GM12878 (cell line): Measurements from ENCODE around the gene CD3G.

ENCODE experiments used
- ATF2 ChIP-seq: IDR thresholded peaks from 2 replicates; pipeline ENCODE4 v1.6.1; 2012; ENCODE audit warnings: low read length, inconsistent platforms
- CBX3 ChIP-seq: fragments of 200-600 bp; sonication (generic); IDR thresholded peaks from 2 replicates; pipeline ENCODE4 v1.6.1; 2016; ENCODE audit warnings: low read depth, borderline replicate concordance
- CBX5 ChIP-seq: sonication (generic); IDR thresholded peaks from 2 replicates; pipeline ENCODE4 v1.6.1; 2016; ENCODE audit warnings: low read depth, moderate library complexity, mild to moderate bottlenecking, inconsistent platforms
- E2F4 ChIP-seq: IDR thresholded peaks from 2 replicates; pipeline ENCODE4 v1.6.1; 2012; ENCODE audit warnings: low read depth, low read length, improper control_type of control experiment
- EP300 ChIP-seq, 2 experiments: fragments of 150-350 bp in 1 of 2; IDR thresholded peaks; 2 replicates each; pipeline ENCODE4 v1.6.1; 2011 to 2012; ENCODE audit warnings: low read depth in 2 of 2, low read length in 2 of 2, borderline replicate concordance in 1 of 2, improper control_type of control experiment in 1 of 2, inconsistent platforms in 1 of 2; ENCODE audit not compliant: control insufficient read depth in 1 of 2
- JUND ChIP-seq: IDR thresholded peaks from 2 replicates; pipeline ENCODE4 v1.6.1; 2012; ENCODE audit warnings: low read depth, mild to moderate bottlenecking, low read length, improper control_type of control experiment, moderate library complexity
- MEF2B ChIP-seq: fragments of 450-650 bp; IDR thresholded peaks from 2 replicates; pipeline ENCODE4 v1.6.1; 2018; ENCODE audit warnings: mild to moderate bottlenecking, moderate library complexity; ENCODE audit not compliant: partially characterized antibody, poor library complexity, severe bottlenecking
- NR2F1 ChIP-seq: fragments of 450-650 bp; conservative IDR thresholded peaks from 2 replicates; pipeline ENCODE4 v1.6.1; 2017; ENCODE audit warnings: mild to moderate bottlenecking
- SIN3A ChIP-seq: IDR thresholded peaks from 2 replicates; pipeline ENCODE4 v1.6.1; 2012; ENCODE audit warnings: low read depth, low read length, improper control_type of control experiment
- SMC3 ChIP-seq: IDR thresholded peaks from 2 replicates; pipeline ENCODE4 v1.6.1; 2011; ENCODE audit warnings: low read length, improper control_type of control experiment, borderline replicate concordance
- ZBED1 ChIP-seq: IDR thresholded peaks from 2 replicates; pipeline ENCODE4 v1.6.1; 2016; ENCODE audit warnings: borderline replicate concordance
- TF ChIP-seq, protein P1 (sequence below), 3 experiments: IDR thresholded peaks in 2 of 3; conservative IDR thresholded peaks in 1 of 3; 2 replicates each; pipeline ENCODE4 v1.5.1; 2011; ENCODE audit warnings: low read depth in 3 of 3, low read length in 3 of 3, mild to moderate bottlenecking in 3 of 3, control low read depth in 2 of 3, moderate library complexity in 2 of 3, inconsistent platforms in 1 of 3, mixed read lengths in 1 of 3; ENCODE audit not compliant: control insufficient read depth in 2 of 3, insufficient read depth in 1 of 3; ENCODE audit errors: extremely low read depth in 1 of 3
- TF ChIP-seq, protein P2 (sequence below): IDR thresholded peaks from 2 replicates; pipeline ENCODE4 v1.6.1; 2011; ENCODE audit warnings: low read depth, mild to moderate bottlenecking, low read length, moderate library complexity, borderline replicate concordance; ENCODE audit errors: extremely low read depth

GRCh38 chr11:118301600-118302195, 42.4 kb upstream of the CD3G start:
- TF ChIP-seq, protein P1, sequence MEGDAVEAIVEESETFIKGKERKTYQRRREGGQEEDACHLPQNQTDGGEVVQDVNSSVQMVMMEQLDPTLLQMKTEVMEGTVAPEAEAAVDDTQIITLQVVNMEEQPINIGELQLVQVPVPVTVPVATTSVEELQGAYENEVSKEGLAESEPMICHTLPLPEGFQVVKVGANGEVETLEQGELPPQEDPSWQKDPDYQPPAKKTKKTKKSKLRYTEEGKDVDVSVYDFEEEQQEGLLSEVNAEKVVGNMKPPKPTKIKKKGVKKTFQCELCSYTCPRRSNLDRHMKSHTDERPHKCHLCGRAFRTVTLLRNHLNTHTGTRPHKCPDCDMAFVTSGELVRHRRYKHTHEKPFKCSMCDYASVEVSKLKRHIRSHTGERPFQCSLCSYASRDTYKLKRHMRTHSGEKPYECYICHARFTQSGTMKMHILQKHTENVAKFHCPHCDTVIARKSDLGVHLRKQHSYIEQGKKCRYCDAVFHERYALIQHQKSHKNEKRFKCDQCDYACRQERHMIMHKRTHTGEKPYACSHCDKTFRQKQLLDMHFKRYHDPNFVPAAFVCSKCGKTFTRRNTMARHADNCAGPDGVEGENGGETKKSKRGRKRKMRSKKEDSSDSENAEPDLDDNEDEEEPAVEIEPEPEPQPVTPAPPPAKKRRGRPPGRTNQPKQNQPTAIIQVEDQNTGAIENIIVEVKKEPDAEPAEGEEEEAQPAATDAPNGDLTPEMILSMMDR (IDR thresholded peaks at IDR 0.05 in 2 of 3, conservative IDR thresholded peaks at IDR 0.05 in 1 of 3; ENCODE audit: control insufficient read depth in 2 of 3, extremely low read depth in 1 of 3, insufficient read depth in 1 of 3, low read depth in 3 of 3, low read length in 3 of 3): no peak
- TF ChIP-seq SIN3A (no peak), JUND (no peak), E2F4 (no peak), NR2F1 (no peak), ZBED1 (no peak), EP300 (IDR thresholded peaks at IDR 0.05; ENCODE audit: borderline replicate concordance in 1 of 2, control insufficient read depth in 1 of 2, low read depth in 2 of 2, low read length in 2 of 2) (no peak), CBX5 (no peak), ATF2 (no peak), CBX3 (no peak), MEF2B (peak; percentile 15), SMC3 (no peak)
- TF ChIP-seq, protein P2, sequence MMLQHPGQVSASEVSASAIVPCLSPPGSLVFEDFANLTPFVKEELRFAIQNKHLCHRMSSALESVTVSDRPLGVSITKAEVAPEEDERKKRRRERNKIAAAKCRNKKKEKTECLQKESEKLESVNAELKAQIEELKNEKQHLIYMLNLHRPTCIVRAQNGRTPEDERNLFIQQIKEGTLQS: no peak
